Regular cardiac myocyte (primary cell): ENCODE results near the gene SENP2. TPM values are rescaled to one million over a fixed set of nuclear protein-coding genes. Genes with fewer than 3 reads are reported as not detected.

Source experiments
- total RNA-seq: library from RNA; depleted of rRNA; stranded (reverse); fragments of >200 nt; gene quantifications from 2 replicates; pipeline ENCODE4 v1.2.3, GENCODE V29; 2014

SENP2 gene
- 48.5 and 48.7 TPM in 2 replicates for total RNA-seq

DNA sequence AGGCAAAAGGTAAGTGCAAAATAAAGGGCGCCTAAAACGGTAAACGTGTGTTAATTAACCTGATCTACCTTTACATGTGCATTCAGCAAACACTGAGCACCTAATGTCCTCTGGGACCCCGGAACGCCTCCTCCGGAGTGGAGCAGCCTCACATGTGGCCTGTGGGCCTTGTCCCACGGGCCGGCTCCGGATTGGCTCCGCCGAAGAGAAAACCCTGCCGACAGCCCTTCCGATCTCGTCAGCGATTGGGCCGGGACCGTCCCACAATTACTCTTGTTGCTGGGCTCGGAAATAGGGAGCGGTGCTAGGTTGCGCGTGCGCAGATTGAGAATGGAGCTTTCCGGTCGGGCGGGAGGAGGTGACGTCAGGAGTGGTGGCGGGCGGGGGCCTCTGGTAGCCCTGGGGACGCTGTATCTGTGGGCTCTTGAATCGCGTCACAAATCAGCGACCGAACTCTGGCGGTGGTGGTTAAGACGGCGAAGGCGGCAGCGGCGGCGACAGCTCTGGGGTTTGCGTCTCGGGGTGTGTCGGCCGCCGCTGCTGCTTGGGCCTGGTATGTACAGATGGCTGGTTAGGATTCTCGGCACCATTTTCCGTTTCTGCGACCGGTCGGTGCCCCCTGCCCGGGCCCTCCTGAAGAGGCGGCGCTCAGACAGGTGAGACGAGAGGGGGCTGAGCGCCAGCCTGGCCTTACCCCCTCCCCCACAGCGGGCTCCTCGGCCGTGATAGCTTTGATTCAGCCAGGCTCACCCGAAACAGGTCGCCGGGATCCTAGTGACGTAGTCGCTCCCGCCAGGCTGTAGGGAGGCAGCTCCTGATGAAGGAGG lies at the start of gene SENP2:
Gene SENP2, plus strand, starts transcription at position 437 of the 827 bp plus-strand sequence. Its CDS starts 119 bp downstream, at position 556.

GRCh38 chr3:185552358-185552877 lies 33.7 kb upstream of the SENP2 start, which contains the start of gene LIPH:
Gene LIPH (minus strand): TSS chr3:185552588. CDS start chr3:185552471, 117 bp downstream.

Other genes with a start within 250 kb of the SENP2 start
- gene MAP3K13, start 223.2 kb upstream of the SENP2 start, total RNA-seq: 22.6 and 23.0 TPM in 2 replicates
- 8.6 and 9.0 TPM in 2 replicates for gene TMEM41A, start 87.3 kb upstream of the SENP2 start, total RNA-seq
- 0.96 and 2.3 TPM in 2 replicates for gene LIPH, start 33.7 kb upstream of the SENP2 start, total RNA-seq
- 28.6 and 36.1 TPM in 2 replicates for gene IGF2BP2, start 238.7 kb downstream of the SENP2 start, total RNA-seq